NCI-H2107 treated with DMSO at 0.1 percent for 48 hours (cell line): Measurements from ENCODE around the gene RPE.

ENCODE experiments used
- DNase-seq: peaks from one replicate; lab custom pipeline; 2025; ENCODE audit not compliant: unreplicated experiment; lab: John Stamatoyannopoulos, UW

The RPE gene

DNA sequence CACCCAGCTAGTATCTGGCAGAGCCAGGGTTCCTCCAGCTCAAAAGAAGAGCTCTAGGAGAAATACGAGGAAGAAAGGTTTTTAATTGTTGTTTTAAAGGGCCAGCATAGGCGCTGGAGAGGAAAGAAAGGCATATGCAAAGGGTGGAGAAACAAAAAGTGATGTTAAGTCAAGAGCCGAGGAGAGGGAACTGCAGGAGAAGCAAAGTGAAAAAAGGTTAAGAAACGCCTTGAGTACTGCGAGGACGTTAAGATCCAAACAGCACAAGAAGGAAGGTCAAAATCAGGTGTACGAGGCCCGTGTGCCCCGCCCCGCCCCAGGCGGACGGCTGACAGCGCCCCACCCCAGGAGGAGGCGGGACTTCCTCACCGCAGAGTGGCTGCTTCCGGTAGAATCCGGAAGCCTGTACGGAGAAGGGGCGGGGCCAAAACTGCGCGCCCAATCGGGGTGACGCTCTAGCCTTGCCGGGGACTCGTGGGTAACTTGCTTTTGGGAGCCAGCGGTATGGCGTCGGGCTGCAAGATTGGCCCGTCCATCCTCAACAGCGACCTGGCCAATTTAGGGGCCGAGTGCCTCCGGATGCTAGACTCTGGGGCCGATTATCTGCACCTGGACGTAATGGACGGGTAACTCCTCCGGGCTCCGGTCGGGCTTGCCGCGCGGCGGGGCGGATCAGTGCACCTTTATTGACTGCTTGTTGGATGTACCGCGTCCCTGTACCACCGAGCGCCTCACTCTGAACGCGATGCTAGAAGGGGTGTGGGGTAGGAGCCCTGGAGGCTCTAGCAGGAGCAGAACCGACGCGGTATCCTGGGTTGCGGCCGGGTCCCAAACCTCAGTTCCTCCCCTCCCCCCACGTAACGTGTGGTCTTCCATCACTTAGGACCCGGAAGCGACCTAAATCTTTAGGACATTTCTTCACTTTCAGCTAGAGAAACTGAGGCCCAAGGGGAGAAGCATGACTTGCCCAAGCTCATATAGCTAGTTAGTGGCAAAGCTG is at the start of gene RPE:
Gene RPE (plus strand): TSS at position 481 of the 1,000 bp plus-strand sequence. CDS start 24 bp downstream, at position 505.
- peak; percentile 93 for DNase-seq

- DNase-seq = no peak
Observed at GRCh38 chr2:209956271-209956670, 46.2 kb upstream of the RPE start.

GRCh38 chr2:209958016-209958415 is 44.4 kb upstream of the RPE start:
- no peak for DNase-seq

DNA sequence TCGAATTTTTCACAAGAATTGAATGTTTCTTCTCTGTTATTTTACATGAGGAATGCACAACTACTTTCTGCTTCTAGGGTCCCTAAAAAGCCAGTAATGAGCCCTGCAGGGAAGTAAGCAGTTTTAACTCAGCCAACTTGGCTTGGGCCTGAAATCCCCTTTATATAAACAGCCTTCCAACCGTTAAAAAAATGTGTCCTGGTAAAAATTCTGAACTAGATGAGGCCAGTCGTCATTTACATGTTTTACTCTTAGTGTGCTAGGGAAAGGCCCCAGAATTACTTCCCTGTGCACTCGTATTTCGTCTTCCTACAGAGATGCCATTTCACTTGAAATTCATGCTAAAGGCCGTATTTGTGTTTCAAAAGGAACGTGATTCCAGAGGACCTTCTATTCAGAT is 42.4 kb upstream of the RPE start:
- no peak for DNase-seq

DNA sequence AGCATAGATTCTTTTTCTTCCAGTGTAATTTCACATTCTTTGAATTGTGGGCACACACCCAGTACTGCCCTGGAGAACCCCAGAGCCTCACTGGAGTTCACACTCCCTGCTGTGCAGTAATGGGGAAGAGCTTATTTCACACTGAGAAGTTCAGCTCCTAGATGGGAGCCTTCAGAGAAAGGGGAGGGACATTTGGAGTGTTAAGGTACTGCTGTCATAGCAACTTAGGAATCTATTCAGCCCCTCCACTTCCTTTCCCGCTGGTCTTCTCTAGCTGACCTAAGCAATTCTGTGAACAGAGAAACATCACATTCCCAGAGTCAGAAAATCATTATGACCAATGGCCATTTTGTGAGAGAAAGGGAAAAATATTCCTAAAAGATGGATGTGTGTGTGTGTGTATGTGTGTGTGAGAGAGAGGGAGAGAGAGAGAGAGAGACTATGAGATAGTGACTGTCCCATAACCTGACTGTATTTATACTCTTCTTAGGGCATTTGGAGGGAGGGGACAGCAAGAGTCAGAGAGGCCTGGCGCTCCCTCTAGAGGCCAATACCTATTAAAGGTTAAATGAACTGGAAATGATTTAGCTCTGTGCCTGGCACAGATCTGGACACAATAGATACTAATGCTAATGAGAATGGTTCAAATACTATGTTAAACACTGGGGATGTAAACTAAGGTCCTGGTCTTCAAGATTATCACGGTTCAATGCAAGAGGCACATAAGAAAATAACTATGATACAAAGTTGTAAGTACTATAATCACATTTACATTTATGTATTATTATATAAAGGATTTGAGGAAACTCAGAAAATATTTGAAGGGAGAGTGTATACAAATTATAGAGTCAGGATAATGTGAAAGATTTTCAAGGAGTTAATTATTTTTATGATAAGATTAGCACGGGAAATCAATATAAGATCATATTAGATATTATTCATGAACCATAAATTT is 41.5 kb upstream of the RPE start:
- peak; percentile 15 for DNase-seq

- DNase-seq = no peak
Observed at GRCh38 chr2:209965723-209966122, 36.7 kb upstream of the RPE start.

DNA sequence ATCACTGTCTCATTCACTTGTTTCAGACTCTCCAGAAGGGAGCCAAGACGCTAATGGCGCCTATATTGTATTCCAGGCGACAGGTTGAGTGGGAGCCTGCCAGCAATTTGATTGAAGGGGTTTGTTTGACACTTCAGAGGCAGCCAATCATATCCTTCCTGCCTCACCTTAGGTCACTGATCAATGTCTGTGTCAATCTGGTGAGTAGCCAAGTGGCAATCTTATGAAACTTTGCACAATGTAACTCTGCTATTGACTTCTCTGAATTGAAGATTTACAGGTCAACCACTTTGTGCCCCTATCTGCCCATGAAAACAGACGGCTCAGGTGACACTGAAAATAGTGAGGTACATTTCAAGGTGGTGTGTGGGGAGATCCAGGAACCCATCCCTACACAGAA is 32.7 kb upstream of the RPE start:
- no peak for DNase-seq

- DNase-seq = no peak
Observed at GRCh38 chr2:209970271-209970670, 32.2 kb upstream of the RPE start.

GRCh38 chr2:209970711-209971110 is 31.7 kb upstream of the RPE start:
- DNase-seq = no peak

GRCh38 chr2:209973328-209973727 is 29.1 kb upstream of the RPE start:
- DNase-seq = no peak

- no peak for DNase-seq
Observed at GRCh38 chr2:209974576-209974975, 27.9 kb upstream of the RPE start.

DNA sequence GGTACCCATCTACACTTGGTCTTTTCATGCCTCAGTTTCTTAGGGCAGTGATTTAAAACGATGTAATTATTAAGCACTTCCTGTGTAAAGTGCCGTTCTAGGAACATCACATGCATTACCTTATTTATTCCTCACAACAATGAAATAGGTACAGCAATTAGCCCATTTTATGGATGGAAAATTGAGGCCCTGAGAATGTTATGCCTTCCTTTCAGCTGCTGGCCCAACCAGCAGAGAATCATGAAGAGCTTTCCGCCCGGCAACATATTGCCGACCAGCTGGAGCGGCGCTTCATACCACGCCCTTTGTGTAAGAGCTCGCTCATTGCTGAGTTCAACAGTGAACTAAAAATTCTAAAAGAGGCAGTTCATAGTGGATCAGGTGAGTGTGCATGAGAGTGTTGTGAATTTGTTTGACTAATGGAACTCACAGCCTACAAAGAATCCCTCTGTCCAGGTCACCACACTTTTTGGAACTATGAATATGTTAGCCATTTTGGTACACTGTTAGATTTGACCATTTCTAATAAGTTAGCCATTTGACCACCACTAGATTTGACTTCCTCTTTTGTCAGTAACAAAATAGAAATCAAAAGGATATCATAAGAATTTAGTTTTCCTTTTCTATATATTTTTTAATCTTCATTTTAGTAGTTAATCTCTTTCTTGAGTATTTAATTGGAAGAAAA is 25.6 kb upstream of the RPE start:
- DNase-seq = no peak

DNA sequence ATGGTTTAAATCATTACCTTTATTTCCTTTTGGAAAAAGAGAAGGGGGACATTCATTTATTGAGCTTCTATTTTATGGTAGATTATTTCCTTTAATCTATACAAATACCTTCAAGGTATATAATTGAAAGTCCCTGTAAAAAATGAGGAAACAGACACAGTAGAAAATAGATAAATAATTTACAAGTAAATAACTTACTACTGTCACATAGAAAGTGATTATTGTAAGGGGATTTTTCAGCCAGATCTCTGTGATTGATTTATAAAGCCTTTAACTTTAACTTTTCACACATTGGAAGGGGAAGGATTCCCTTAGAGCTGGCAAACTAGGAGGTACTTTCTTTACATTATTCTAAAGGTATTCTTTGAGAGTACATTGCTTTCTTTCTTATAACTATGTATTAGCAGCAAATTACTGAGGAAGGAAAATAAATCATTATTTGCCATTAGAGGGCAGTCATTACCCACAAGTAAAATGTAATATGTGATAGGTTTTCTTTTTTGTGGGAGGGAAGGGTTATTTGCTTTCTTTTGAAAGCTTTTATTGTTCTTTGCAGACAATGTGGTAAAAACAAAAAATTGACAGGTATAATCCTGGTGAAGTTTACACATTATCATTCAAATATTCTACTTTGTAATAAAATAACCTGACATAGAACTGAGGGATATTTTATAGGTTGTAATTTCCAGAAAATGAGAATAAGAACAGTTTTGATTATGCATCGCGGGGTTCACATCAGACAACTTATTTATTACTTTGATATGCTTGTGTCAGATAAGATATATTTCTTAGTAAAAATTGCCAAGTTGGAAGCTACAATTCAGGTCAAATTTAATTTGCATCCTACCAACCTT is 24.8 kb upstream of the RPE start:
- DNase-seq = peak; percentile 49

- no peak for DNase-seq
Observed at GRCh38 chr2:209984291-209984690, 18.1 kb upstream of the RPE start.

- DNase-seq = no peak
Observed at GRCh38 chr2:209985874-209986273, 16.6 kb upstream of the RPE start.

DNA sequence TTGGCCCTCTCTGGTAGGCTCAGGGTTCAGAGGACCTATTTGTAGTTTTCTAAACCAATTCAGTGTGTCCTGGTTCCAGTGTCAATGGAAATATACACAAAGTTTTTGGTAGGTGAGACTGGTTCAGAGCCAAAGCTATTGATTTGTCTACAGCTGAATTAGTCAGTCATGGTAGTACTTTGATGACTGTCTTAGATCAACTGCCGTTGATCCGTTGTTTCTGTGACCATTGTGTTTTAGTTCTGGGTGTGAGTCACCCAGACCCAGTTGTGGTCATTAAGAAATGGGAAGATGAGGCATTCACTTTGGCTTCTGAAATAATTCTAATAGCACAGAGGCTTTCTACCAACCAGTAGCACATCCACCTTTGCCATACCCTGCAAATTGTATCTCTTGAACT is 16.0 kb upstream of the RPE start:
- no peak for DNase-seq

- DNase-seq = no peak
Observed at GRCh38 chr2:209988010-209988409, 14.4 kb upstream of the RPE start.

DNA sequence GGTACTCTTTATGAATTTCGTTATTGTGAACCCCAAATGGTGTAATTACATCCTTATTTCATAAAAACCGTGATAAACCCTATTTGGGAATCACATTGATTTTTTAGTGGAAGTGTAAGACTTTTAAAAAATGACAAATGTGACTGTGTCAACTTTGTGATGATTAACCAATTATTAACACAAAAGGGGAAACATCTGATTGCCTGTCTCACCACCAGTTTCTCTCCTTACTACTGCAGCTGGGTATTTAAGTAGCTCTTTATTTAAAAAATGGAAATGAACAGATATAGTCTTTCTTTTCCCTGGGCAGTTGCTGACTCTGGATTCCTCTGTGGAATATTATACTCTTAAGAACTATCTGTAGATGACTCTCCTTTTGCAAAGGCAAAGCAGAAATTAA is 11.6 kb upstream of the RPE start:
- DNase-seq = no peak

DNA sequence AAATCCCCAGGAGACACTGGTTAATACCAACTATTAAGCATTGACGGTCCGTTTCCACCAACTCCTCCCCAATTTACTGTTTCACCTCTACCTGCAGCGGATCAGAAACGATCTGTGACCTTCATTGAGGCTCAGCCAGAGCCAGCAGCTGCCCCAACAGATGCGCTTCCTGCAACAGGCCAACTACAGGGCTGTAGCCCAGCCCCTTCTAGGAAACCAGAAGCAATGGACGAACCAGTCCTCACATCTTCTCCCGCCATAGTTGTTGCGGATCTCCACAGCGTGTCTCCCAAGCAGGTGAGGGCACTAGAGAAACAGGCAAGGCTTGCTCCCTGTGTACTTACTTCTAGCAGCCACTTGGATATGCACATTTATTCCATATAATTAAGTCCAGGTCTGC is 8.5 kb upstream of the RPE start:
- DNase-seq = no peak

- DNase-seq = no peak
Observed at GRCh38 chr2:209998596-209998995, 3.8 kb upstream of the RPE start.
